Activated naive CD4-positive, alpha-beta T cell (primary cell): ENCODE measurements around the gene SBNO1.
A peak's percentile ranks its signal among the peaks of the same experiment; 100 is the strongest.
"Not testable (repeated sequence)": the region's sequence is repeated elsewhere in the genome, so short reads cannot be mapped to it uniquely, and the experiment has no call there.

Source experiments
- DNase-seq, 4 experiments: peaks; one replicate each; lab custom pipeline; 2025; lab: John Stamatoyannopoulos, UW

SBNO1 gene

DNA sequence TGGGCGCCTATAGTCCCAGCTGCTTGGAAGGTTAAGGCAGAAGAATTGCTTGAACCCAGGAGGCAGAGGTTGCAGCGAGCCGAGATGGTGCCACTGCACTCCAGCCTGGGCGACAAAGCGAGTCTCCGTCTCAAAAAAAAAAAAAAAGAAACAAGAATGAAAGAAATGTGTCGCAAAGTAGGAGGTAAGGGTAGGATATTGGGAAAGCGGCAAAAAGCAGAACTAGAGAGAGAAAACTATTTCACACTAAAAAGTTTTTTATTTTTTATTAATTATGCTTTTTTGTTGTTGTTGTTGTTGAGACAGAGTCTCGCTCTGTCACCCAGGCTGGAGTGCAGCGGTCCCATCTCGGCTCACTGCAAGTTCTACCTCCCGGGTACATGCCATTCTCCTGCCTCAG, 17.7 kb downstream of the SBNO1 start:
- no peak for DNase-seq

- DNase-seq = no peak
These were observed 20.6 kb downstream of the SBNO1 start for GRCh38 chr12:123344086-123344485.

GRCh38 chr12:123337070-123337469, 27.6 kb downstream of the SBNO1 start:
- no peak for DNase-seq

DNA sequence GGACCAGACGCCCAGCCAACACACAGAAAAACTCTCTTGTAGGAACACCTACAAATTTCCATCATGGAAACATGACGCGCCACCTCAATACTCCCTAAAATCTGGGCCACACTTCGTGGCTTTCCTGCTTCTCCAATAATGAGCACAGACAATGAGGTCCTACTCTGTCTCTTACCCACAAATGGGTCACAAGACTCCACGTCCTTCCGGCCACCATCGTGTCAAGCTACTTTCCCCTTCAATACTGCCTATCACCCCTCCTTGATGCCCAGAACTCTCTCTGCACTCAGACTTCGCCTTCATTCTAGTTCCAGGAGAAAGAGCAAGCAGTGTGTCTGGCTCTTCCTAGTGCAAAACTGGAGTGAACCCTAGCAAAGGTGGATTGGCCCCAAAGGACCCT, 28.1 kb downstream of the SBNO1 start:
- DNase-seq = no peak

GRCh38 chr12:123335490-123335889, 29.2 kb downstream of the SBNO1 start:
- no peak for DNase-seq

DNA sequence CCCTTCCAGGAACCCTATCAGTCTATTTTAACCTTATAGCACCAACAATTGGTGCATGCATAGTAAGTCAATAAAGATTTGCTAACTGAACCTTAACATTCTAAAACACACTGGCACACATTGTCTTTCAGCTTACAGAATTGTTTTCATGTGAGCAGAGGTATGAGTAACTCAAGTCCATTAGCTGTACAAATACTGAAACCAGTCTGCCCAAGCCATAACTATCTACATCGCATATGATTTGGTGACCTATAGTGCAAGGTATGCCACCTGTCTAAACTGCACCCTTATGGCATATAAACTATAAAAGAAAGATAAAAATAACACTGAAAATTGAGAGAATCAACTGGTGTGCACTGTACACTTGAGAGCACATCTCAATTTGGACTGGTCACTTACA, 34.8 kb downstream of the SBNO1 start:
- DNase-seq = no peak

DNA sequence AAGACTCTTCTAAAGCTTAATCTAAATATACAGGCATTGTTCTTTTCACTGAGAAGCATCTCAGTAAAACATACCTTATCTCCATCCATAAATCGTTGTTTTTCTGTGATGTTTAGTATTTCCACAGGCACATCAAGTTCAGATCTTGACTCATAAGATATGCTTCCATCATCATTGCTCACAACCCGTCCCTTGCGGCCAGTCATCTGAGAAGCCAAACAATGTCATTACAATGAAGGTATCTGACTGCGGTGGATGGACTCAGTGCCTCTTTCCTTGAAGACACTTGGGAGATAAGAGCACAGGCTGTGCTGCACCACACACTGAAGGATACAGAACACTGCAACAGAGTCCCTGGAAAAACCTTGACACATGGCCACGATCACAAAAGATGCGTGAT, 44.8 kb downstream of the SBNO1 start:
- DNase-seq = no peak

DNA sequence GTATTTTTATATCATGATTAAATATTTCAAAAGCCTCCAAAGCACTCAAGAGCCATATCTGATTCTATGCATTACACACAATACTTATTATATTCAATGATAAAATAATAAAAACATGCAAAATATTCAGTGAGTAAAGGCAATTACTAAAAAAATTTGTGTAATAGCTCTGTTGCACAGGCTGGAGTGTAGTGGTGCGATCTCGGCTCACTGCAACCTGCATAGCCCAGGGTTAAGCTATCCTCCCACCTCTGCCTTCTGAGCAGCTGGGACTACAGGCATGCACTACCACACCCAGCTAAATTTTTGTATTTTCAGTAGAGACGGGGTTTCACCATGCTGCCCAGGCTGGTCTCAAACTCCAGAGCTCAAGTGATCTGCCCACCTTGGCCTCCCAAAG, 45.4 kb downstream of the SBNO1 start:
- DNase-seq = no peak

DNA sequence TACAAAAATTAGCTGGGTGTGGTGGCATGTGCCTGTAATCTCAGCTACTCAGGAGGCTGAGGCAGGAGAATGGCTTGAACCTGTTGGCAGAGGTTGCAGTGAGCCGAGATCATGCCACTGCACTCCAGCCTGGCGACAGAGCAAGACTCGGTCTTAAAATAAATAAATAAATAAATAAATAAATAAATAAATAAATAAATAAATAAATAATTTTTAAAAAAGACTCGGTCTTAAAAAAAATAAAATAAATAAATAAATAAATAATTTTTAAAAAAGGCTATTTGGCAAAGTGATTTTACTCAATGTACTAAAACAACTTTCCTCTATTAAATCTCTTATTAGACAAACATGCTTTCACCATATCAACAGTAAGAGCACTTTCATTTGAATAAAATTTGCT, 51.6 kb downstream of the SBNO1 start:
- DNase-seq = not testable (repeated sequence)

DNA sequence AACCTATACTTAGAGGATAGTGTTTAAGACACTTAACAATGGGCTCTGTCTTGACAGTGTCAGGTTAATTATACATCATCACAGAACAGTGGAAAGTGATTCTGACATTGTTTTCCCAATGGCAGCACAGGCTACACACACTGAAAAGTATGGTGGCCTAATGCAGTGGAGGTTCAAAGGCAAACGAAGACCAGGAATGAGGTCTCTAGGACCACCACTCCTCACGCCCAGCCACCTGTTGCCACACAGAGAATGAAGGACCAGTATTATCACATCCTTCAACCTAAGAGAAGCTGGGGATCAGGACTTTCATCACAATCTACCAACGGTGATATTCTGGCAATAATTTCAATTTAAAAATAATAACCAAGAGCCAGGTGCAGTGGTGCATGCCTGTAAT, 58.4 kb downstream of the SBNO1 start:
- no peak for DNase-seq

DNA sequence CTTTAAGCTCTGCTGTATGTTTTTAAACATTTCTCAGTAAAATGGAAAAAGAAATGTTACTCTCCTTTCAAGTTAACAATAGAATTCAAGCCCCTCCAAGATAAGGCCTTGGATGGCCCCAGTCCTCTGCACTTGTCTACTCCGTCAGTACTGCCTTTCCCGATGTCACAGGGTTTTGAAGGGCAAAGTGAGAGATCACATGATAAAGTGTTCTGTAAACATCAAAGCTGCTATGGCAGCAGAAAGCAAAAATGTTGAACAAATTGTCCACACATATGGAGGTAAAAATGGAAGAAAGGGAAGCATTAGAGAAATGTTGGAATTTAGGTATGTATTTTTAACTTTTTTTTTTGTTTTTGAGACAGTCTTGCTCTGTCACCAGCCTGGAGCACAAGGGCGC, 59.5 kb downstream of the SBNO1 start:
- DNase-seq = no peak

- DNase-seq = no peak
These were observed 71.4 kb downstream of the SBNO1 start for GRCh38 chr12:123293178-123293760.

- DNase-seq = no peak
These were observed 74.7 kb downstream of the SBNO1 start for GRCh38 chr12:123289911-123290310.

GRCh38 chr12:123288751-123289346, 75.8 kb downstream of the SBNO1 start:
- no peak for DNase-seq

DNA sequence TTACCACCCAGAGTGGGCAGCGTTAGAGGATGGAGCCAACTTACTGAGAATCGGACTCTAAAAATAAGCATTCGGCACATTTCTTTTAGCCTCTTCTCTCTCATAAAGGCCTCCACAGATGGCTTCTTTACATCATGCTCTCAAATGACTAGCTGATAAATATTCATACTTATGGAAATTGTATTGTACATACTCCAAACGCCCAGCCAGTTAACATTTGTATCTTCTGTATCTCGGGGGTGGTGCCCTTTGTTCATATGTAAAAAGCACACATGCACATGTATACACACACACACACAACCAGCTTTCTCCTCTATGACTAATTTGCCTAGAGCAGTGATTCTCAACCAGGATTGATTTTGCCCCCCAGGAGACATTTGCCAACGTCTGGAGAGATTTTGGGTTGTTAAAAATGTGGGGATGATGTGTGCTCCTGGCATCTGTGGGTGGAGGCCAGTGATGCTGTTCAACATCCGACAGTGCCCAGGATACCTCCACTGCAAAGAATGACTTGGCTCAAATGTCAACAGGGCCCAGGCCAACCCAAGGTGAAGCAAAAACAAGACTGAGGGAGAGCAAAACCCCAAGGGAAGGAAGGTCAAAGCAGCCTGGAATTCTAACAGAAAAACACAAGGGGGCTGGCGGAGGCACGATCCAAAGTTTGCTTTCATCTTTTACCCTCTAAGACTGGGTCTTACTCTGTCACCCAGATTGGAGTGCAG, 77.8 kb downstream of the SBNO1 start:
- no peak for DNase-seq

- no peak for DNase-seq
These were observed 80.0 kb downstream of the SBNO1 start for GRCh38 chr12:123284669-123285068.

DNA sequence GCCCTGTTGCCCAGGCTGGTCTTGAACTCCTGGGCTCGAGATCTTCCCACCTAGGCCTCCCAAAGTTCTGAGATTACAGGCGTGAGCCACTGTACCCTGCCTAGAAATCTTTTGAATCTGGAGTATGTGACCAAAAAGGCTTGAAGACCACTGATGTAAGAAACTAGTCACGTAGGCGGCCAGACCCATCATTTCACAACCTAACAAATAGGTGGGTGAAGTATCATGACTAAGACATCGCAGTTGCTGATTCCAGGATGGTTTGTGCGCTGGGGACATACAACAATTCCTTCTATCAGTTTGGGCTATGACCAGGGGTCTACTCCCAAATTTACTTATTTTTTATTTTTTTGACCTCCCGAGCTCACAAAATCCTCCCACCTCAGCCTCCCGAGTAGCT, 81.2 kb downstream of the SBNO1 start:
- no peak for DNase-seq

- DNase-seq = no peak
These were observed 82.5 kb downstream of the SBNO1 start for GRCh38 chr12:123282111-123282510.

- DNase-seq = no peak
These were observed 83.7 kb downstream of the SBNO1 start for GRCh38 chr12:123280971-123281370.

- no peak for DNase-seq
These were observed 86.5 kb downstream of the SBNO1 start for GRCh38 chr12:123278101-123278627.

- DNase-seq = no peak
These were observed 91.5 kb downstream of the SBNO1 start for GRCh38 chr12:123273166-123273565.

GRCh38 chr12:123271001-123271668, 93.5 kb downstream of the SBNO1 start:
- DNase-seq = peak; percentile 40 to 72 (median 50)
